ENCODE measurements around the gene IL17RD. TPM values are rescaled to one million over a fixed set of nuclear protein-coding genes. Genes with fewer than 3 reads are reported as not detected.

IL17RD gene
- total RNA-seq, 1 donor from 2014 or later: 10.7 TPM

- Mint-ChIP-seq H3K27me3 (ENCODE audit: unreplicated experiment) (peaks cover 11% of the 10 kb centered on the region), H3K9me3 (ENCODE audit: unreplicated experiment) (no peaks in the 10 kb centered on the region), H3K4me3 (ENCODE audit: unreplicated experiment) (no peak overlapping the region), H3K36me3 (ENCODE audit: low read depth, unreplicated experiment) (no peaks in the 10 kb centered on the region), H3K4me1 (ENCODE audit: unreplicated experiment) (peaks cover 72% of the 10 kb centered on the region), H3K27ac (ENCODE audit: unreplicated experiment) (no peak overlapping the region)
- TF ChIP-seq CTCF (IDR thresholded peaks at IDR 0.05; ENCODE audit: unreplicated experiment): no peak
- no peak for DNase-seq (ENCODE audit: low spot score)
Measured at GRCh38 chr3:57132674-57133073, 32.5 kb downstream of the IL17RD start.

DNA sequence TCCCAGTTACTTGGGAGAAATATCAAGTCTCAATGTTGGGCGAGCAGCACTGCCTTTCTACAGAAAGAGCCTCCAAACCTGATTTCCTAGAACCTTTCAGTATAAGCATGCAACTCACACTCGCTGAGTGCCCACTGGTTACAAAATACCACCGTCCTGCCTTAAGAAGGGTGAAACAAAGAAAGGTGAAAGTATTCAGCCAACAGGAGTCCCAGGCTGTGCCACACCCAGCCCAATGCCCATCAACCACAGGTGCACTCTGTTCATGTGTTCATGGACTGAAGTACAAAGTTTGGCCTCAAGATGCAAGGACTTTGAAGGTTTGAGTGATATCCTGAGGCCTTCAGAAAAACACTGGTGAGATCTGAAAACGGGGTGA is 34.0 kb downstream of the IL17RD start:
- H3K4me3 Mint-ChIP-seq (ENCODE audit: unreplicated experiment): no peak overlapping the region
- no peaks in the 10 kb centered on the region for H3K36me3 Mint-ChIP-seq (ENCODE audit: low read depth, unreplicated experiment)
- peaks cover 11% of the 10 kb centered on the region for H3K27me3 Mint-ChIP-seq (ENCODE audit: unreplicated experiment)
- H3K9me3 Mint-ChIP-seq (ENCODE audit: unreplicated experiment): no peaks in the 10 kb centered on the region
- peak overlapping the region; percentile 97 for H3K27ac Mint-ChIP-seq (ENCODE audit: unreplicated experiment)
- no peak for TF ChIP-seq CTCF (IDR thresholded peaks at IDR 0.05; ENCODE audit: unreplicated experiment)
- peaks cover 67% of the 10 kb centered on the region for H3K4me1 Mint-ChIP-seq (ENCODE audit: unreplicated experiment)
- DNase-seq (ENCODE audit: low spot score): no peak

- TF ChIP-seq CTCF (IDR thresholded peaks at IDR 0.05; ENCODE audit: unreplicated experiment): no peak
- peaks cover 63% of the 10 kb centered on the region for H3K4me1 Mint-ChIP-seq (ENCODE audit: unreplicated experiment)
- no peaks in the 10 kb centered on the region for H3K9me3 Mint-ChIP-seq (ENCODE audit: unreplicated experiment)
- no peaks in the 10 kb centered on the region for H3K36me3 Mint-ChIP-seq (ENCODE audit: low read depth, unreplicated experiment)
- H3K27ac Mint-ChIP-seq (ENCODE audit: unreplicated experiment): peak overlapping the region; percentile 97
- peak overlapping the region; percentile 37 for H3K4me3 Mint-ChIP-seq (ENCODE audit: unreplicated experiment)
- H3K27me3 Mint-ChIP-seq (ENCODE audit: unreplicated experiment): peaks cover 11% of the 10 kb centered on the region
- peak; percentile 72 for DNase-seq (ENCODE audit: low spot score)
Measured at GRCh38 chr3:57130571-57131209, 34.5 kb downstream of the IL17RD start.

DNA sequence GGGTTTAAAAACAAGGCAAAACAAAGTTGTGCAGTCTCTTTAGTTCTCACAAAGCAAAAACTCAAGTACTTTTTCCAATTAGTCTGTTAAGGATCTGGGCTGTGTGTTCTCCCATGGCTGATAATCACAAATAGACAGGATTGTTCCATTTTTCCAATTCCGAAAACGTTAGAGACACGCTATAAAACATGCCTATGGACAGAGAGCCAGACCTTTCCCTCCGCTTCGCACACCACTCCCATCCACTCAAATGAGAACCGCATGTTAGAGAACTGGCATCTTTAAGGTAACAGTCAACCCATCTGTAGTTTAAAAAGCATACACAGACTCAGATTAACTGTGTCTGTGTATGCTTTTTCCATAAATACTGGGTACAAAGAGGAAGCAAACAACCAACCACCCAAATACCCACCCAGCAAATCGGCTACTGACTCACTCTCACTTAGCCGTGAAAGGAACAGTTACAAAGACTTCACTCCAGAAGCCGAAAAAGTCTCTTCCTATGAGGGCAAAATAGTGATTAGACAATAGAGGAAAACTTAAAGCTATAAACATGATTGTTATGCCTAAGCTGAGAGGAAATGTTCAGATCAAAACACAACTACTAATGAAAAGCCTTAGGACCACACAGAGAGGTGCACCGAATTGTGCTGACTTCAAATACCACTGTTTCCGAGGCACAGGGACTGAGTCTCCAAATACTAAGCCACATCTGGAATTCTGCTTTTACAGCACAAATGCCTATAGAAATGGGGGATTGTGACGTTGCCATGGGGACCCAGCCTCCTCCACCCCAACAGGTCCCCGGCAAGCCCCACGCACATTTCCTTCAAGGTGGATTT is 36.1 kb downstream of the IL17RD start:
- H3K4me1 Mint-ChIP-seq (ENCODE audit: unreplicated experiment): peaks cover 55% of the 10 kb centered on the region
- no peak overlapping the region for H3K27ac Mint-ChIP-seq (ENCODE audit: unreplicated experiment)
- H3K27me3 Mint-ChIP-seq (ENCODE audit: unreplicated experiment): peaks cover 5% of the 10 kb centered on the region
- no peaks in the 10 kb centered on the region for H3K9me3 Mint-ChIP-seq (ENCODE audit: unreplicated experiment)
- no peaks in the 10 kb centered on the region for H3K36me3 Mint-ChIP-seq (ENCODE audit: low read depth, unreplicated experiment)
- no peak for DNase-seq (ENCODE audit: low spot score)
- H3K4me3 Mint-ChIP-seq (ENCODE audit: unreplicated experiment): no peak overlapping the region
- no peak for TF ChIP-seq CTCF (IDR thresholded peaks at IDR 0.05; ENCODE audit: unreplicated experiment)

Data from endothelial cell (in vitro differentiated cells).